Kasumi-1 (cell line): ENCODE measurements around the gene MTA2.
A peak's percentile ranks its signal among the peaks of the same experiment; 100 is the strongest.
"Not testable (repeated sequence)": the region's sequence is repeated elsewhere in the genome, so short reads cannot be mapped to it uniquely, and the experiment has no call there.

Experiments
- DNase-seq, 2 experiments: peaks; one replicate each; lab custom pipeline; 2025; lab: John Stamatoyannopoulos, UW

The MTA2 gene

GRCh38 chr11:62601372-62602140, at the start of gene MTA2:
MTA2 (minus strand) TSS chr11:62601865; CDS start chr11:62601450, 415 bp downstream.
- peak; percentile 97 to 98 for DNase-seq

GRCh38 chr11:62650283-62650682, 48.6 kb upstream of the MTA2 start:
- DNase-seq, result not testable (repeated sequence)

- DNase-seq, result no peak
Measured at GRCh38 chr11:62649486-62649885, 47.8 kb upstream of the MTA2 start.

GRCh38 chr11:62648967-62649364, 47.3 kb upstream of the MTA2 start:
- no peak for DNase-seq

GRCh38 chr11:62648185-62648966, 46.7 kb upstream of the MTA2 start:
- no peak for DNase-seq

- no peak for DNase-seq
Measured at GRCh38 chr11:62647609-62648005, 45.9 kb upstream of the MTA2 start.

- no peak for DNase-seq
Measured at GRCh38 chr11:62646825-62647608, 45.4 kb upstream of the MTA2 start.

- peak; percentile 96 to 97 for DNase-seq
Measured at GRCh38 chr11:62645946-62646824, 44.5 kb upstream of the MTA2 start, which contains the start of gene GANAB. GANAB (minus strand) TSS chr11:62646613; CDS start chr11:62646599, 14 bp downstream.

GRCh38 chr11:62645671-62645945, 43.9 kb upstream of the MTA2 start:
- no peak for DNase-seq

GRCh38 chr11:62644220-62644619, 42.6 kb upstream of the MTA2 start:
- no peak for DNase-seq

GRCh38 chr11:62632492-62632891, 30.8 kb upstream of the MTA2 start:
- DNase-seq, result no peak

GRCh38 chr11:62627713-62628112, 26.0 kb upstream of the MTA2 start:
- peak; percentile 48 to 76 for DNase-seq

- no peak for DNase-seq
Measured at GRCh38 chr11:62622476-62623089, 20.9 kb upstream of the MTA2 start.

- peak; percentile 87 to 89 for DNase-seq
Measured at GRCh38 chr11:62621567-62622470, 20.2 kb upstream of the MTA2 start, which contains the start of gene B3GAT3. B3GAT3 (minus strand) TSS chr11:62621986; CDS start chr11:62621947, 39 bp downstream.

GRCh38 chr11:62621027-62621566, 19.4 kb upstream of the MTA2 start:
- DNase-seq, result no peak

GRCh38 chr11:62616957-62617356, 15.3 kb upstream of the MTA2 start:
- DNase-seq, result not testable (repeated sequence)

GRCh38 chr11:62615521-62615920, 13.9 kb upstream of the MTA2 start:
- no peak for DNase-seq

- no peak for DNase-seq
Measured at GRCh38 chr11:62614275-62614674, 12.6 kb upstream of the MTA2 start.

GRCh38 chr11:62613291-62613778, 11.7 kb upstream of the MTA2 start:
- DNase-seq, result no peak
